ENCODE results near the gene LYPD1.

LYPD1 gene

DNA sequence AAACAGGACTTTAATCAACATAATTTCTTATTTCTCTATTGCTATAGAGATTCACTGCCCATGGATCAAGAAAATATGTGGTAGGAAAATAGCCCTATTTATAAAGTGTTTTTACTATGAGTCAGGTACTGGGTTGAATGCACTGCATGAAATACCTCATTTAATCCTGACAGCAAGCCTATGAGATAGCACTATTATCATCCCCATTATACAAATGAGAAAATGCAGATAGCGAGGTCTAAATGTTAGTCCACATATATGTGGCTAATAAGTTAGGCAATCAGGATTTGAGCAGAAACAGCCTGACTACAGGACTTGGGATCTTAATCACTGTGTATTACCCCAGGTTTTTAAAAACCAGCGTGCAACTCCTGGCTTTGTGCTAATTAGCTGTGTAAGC is 8.5 kb upstream of the LYPD1 start:
- no peak for DNase-seq (ENCODE audit: low read depth, low spot score)
- POLR2A ChIA-PET, result no interaction called here
- no peak overlapping the region for H3K4me3 ChIP-seq (ENCODE audit: low read depth, low read length)
- CTCF ChIA-PET, result interaction anchor here (0.9 to 1.3 kb wide), 3 partner anchors 16 to 488 kb away, joined by 3 to 6 read pairs (median 3); no protein-coding TSS in a partner anchor
- no peak for TF ChIP-seq CTCF (IDR thresholded peaks at IDR 0.05; ENCODE audit: insufficient read depth, low read length, missing control alignments)

GRCh38 chr2:132677661-132678060 is 7.7 kb upstream of the LYPD1 start:
- no peak for TF ChIP-seq CTCF (IDR thresholded peaks at IDR 0.05; ENCODE audit: insufficient read depth, low read length, missing control alignments)
- DNase-seq (ENCODE audit: low read depth, low spot score), result no peak
- no peak overlapping the region for H3K4me3 ChIP-seq (ENCODE audit: low read depth, low read length)
- CTCF ChIA-PET, result interaction anchor here (1.2 to 2.7 kb wide), 6 partner anchors 10 to 493 kb away, joined by 3 to 14 read pairs (median 4); no protein-coding TSS in a partner anchor
- POLR2A ChIA-PET, result interaction anchor here (0.7 kb wide), 1 partner anchor 261 kb away, joined by 3 read pairs; no protein-coding TSS in a partner anchor

DNA sequence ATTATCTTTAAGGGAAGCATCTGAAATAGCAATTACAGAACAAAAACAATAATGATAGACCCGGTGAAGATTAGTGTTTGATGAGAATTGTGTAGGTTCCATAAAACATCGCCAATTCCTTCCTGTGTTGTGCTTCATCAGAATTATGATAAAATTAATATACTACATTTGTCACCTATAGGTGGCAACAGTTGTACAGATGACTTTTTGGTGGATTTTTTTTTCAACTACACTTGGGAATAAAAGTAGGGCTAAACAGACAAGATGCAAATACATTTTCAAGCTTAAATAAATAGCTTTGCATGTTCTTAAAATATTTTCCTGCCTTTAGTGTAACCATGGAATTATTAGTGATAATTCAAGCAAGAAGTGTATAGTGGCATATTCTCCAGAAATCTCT is 7.0 kb upstream of the LYPD1 start:
- ChIA-PET CTCF (interaction anchor here (0.8 to 2.7 kb wide), 7 partner anchors 10 to 517 kb away, joined by 3 to 14 read pairs (median 4); no protein-coding TSS in a partner anchor), POLR2A (no interaction called here)
- DNase-seq (ENCODE audit: low read depth, low spot score), result no peak
- no peak for TF ChIP-seq CTCF (IDR thresholded peaks at IDR 0.05; ENCODE audit: insufficient read depth, low read length, missing control alignments)
- H3K4me3 ChIP-seq (ENCODE audit: low read depth, low read length), result no peak overlapping the region

DNA sequence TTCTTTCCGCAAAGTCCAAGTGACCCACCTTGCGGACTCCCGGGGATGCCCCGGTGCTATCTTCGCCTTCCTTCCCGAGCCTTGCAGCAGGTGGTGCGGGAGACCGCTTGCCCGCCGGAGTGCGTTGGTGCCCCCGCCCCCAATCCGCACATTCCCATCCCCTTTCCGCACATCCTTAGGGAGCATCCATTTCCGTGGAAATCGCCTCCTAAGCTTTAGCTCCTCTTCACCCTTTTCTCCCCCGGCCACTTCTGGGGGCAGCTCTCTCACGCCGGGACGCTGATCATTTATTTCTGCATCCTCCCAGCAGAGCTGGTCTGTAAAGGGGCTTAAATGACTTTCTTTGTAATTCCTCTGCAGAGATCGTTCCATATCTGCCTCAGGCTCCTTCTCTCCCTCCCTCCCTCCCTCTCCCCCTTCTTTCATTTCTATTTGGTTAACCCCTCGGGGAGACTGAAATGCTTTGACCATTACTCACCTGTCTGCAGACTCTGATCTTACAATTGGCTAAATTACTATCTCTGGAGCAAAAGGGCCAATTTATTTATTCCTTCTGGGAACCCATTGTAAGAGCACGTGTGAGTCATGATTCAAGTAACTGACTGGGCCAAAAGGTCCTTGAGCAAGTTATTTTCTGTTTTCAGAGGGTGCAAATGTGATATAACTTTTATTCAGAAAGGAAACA is 1.3 kb upstream of the LYPD1 start:
- ChIA-PET POLR2A (no interaction called here), CTCF (no interaction called here)
- DNase-seq (ENCODE audit: low read depth, low spot score), result no peak

GRCh38 chr2:132670496-132671150 is 618 bp upstream of the LYPD1 start:
- DNase-seq (ENCODE audit: low read depth, low spot score), result no peak
- ChIA-PET CTCF (no interaction called here), POLR2A (no interaction called here)
- TF ChIP-seq CTCF (IDR thresholded peaks at IDR 0.05; ENCODE audit: insufficient read depth, low read length, missing control alignments), result no peak
- peak overlapping the region; percentile 66 for H3K4me3 ChIP-seq (ENCODE audit: low read depth, low read length)

More for the DNA sequence above, 1.3 kb upstream of the LYPD1 start:
- TF ChIP-seq CTCF (IDR thresholded peaks at IDR 0.05; ENCODE audit: insufficient read depth, low read length, missing control alignments), result no peak
- peak overlapping the region; percentile 66 for H3K4me3 ChIP-seq (ENCODE audit: low read depth, low read length)

Measured in AG04449 (cell line).